GM19328 (cell line): ENCODE results near the gene ODAD3.
"Not testable (repeated sequence)": the region's sequence is repeated elsewhere in the genome, so short reads cannot be mapped to it uniquely, and the experiment has no call there.

Experiments used
- ATAC-seq: cut with Tn5 transposase; IDR thresholded peaks from one replicate; pipeline ENCODE4 v1.9.1; 2021; ENCODE audit warnings: mild to moderate bottlenecking, moderate library complexity; ENCODE audit not compliant: unreplicated experiment

ODAD3 gene

DNA sequence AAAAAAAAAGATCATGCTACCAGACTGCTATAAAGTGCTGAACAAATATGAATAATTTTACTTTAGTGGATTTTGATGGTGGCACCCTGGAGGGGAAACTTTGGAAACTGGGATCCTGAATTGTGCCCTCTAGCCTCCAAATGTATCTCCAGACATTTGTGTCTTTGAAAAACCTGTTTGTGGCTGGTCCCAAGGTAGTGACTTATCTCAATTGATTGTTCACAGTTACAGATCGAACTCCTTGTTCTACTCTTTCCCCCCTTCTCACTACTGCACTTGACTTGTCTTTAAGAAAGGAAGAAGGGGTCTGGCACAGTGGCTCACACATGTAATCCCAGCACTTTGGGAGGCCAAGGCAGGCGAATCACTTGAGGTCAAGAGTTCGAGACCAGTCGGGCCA, 26.3 kb downstream of the ODAD3 start:
- ATAC-seq = no peak

DNA sequence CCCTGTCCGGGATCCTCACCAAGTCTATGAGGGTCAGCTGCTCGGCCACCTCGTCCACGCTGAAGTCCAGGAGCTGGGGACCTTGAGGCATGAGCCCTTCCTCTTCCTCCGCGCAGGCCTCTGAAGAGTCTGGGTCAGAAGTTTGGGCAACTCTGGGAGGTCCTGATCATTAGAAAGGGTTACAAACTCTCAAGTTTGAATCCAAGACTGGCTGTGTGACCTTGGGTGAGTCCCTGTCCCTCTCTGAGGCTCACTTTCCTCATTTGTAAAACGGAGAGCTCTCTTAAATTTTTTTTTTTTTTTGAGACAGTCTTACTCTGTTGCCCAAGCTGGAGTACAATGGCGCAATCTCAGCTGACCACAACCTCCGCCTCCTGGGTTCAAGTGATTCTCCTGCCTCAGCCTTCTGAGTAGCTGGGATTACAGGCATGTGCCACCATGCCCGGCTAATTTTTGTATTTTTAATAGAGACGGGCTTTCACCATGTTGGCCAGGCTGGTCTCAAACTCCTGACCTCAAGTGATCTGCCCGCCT, 28.2 kb downstream of the ODAD3 start:
- not testable (repeated sequence) for ATAC-seq

DNA sequence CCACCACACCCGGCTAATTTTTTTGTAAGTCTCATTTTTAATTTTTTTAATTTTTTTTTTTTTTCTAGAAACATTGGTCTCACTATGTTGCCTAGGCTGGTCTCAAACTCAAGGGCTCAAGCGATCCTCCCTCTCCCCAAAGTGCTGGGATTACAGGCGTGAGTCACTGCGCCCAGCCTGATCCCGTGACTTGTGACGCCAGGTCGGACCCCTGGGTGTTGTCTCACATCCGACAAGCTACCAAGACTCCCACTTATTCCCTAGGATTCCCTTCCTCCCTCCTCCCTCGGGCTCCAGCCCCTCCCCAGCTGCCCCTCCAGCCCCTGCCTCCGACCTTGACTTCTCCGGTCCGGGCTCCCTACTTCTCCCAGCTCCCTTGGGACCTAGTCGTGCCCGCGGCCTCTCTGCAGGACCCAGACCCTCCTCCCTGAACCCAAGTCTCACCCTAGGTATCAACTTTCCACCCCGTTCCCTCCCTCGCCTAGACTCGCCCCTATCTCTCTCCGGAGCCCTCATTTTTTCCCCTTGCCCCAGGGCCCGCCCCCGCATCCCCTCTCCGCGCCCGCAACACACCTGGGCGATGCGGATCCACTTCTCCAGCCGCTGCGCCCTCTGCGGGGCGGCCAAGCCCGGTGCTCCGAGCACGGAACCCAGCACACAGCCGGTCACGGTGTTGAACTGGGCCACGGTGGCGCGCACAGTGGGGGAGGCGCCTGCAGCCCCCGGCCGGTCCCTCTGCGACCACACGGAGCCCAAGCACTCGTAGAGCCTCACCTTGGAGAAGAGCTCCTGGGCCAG, 28.9 kb downstream of the ODAD3 start:
- no peak for ATAC-seq

DNA sequence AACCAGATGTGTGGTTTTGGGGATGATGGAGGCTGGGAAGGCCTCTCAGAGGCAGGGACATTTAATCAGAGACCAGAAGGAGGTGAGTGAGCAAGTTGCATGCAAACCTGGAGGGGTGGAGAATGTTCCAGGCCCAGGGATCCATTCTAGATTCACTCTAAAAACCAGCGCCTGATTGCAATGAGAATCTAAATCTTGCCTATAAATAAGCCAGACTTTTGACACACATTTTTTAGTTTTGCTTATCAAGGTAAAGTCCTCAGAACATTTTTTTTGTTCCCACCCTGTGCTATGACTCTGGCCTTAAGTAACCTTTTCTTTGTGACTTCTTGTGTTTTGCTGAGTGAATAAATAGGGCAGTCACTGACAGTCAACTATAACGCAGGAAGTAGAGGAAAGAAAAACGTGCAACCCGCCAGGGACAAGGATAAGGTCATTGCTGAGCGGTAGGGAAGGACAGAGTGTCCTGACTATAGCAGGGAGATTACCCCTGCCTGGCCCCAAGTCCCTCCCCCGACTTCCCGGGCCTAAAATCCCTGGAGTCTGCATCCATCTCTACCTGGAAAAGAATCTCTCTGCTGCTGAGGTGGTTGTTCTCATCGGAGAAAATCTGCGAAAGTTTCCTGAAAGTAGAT, 30.2 kb downstream of the ODAD3 start:
- ATAC-seq = no peak

DNA sequence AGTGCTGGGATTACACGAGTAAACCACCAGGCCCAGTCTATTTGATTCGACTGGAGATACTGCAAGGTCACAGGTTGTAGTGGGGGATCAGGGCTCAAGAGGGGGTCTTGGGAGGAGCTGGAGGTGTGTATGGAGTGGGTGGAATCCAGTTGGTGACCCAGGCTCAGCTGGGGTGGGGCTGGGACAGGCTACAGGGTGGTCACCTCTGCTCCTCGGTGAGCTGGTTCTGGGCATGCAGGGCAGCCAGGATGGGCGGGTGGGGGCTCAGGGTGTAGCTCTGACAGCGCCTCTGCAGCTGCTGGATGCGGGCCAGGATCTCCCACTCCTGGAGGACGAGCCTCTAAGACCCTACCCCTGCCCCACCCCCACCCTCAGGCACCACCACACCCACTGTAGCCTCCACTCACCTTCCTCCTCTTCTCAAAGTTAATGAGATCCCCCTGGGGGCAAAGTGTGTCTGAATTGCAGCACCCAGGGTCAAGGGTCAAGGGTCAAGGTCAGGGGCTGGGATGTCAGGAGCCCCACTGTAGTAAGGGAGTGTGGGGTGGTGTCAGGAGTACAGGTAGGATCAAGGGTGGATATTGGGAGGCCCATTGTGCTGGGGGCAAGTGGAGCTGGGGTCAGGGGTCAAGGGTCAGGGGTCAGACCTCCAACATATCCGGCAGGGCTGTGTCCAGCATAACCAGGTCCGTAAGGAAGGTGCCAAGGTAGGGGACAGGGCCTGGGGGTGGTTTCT, 32.9 kb downstream of the ODAD3 start:
- ATAC-seq = no peak

DNA sequence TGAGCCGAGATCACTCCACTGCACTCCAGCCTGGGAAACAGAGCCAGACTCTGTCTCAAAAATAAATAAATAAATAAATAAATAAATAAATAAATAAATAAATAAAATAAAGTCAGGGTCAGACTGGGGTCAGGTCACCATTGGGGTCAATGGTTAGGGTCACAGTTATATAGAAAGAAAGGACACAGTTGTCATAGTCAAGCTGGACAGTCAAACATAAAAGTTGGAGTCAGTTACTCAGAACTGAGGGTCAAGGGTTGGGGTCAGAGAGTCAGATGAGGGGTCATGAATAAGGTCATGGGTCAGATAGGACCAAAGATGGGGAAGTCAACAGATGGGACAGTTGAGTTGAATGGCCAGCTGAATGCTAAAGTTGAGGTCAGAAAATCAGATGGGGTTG, 34.1 kb downstream of the ODAD3 start:
- no peak for ATAC-seq

DNA sequence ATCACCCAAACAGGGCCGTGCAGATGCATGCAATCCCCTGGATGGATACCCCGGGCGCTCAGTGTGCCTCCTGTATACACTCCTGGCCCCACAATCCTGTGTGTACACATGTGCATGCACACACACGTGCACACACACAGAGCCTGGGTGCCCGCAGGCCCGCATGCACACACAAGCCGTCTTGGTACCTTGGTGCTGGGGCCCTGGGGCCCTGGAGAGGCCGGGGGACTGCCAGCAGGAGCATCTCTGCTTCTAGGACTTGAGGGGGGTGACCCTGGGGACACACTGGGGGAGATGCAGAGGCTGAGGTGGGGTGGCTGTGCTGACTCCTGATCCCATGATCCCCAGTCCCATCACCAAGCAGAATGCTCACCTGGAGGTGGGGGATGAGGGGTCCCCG, 35.3 kb downstream of the ODAD3 start:
- ATAC-seq = no peak

DNA sequence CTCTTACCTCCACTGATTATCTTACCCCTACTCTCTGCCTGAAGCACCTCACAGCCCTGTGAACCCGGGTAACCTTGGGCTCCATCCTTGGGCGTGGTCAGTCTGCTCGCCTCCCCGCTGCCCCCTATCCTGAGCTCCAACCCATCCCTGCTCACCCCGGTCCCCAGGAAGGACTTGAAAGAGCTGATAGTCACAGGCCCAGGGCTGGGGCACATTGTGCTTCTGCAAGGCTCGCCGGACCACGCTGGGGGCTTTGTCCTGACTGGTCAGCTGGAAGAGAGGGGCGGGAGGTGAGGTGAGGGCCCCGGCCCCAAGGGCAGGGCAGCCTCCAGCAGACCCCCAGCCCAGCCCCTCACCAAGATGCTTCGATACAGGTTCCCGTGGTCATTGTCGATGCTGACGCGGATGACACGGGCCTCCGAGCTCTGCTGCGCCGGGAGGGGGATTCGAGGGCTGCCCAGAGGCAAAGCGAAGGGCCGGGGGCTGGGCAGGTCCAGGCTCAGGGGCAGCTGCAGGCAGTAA, 37.8 kb downstream of the ODAD3 start:
- ATAC-seq = no peak

DNA sequence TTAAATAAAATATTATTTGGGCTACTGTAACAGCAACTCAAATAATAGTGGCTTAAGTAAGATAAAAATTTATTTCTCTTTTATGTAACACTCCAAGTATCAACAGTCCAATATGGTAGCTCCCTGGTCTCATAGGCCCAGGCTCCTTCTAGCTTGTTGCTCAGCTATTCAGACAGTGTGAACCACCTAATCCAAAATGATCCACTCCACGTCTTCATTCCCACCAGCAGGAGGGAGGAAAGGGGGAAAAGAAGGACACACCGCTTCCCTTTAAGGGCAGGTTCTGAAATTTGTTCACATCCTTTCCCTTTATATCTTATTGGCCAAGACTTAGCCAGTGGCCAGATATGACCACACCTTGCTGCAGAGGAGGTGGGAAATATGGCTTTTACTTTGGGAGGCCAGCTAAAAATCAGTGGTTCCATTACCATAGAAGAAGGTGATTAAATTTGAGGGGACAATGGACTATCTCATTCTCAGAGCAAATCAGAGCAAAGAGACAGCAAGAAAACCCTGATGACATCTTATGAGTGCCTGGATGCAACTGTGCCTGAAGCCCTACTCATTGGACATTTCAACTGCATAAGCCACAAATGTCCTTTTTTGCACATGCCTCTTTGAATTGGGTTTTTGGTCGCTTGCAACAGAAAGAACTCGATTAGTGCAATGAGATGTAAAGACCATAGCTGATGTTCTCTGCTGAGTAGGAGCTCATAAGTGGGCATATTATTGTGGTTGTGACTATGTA, 43.8 kb downstream of the ODAD3 start:
- ATAC-seq = no peak

DNA sequence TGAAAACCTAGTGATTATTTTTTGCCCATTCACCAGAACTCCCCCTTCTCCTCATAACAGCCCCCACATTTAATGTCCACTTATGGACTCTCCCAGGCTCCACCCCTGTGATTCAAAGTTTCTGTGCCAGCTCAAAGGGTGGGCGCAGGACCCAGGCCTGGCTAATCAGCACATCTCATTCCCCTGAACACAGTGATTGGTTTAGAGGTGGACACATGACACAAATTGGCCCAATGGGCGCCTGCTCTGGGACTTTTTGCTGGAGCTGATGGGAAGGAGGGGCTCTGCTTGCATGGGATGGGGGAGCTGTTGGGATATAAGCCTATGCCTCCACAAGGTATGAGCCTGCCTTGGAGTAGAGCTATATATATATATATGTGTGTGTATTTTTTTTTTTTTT, 44.6 kb downstream of the ODAD3 start:
- no peak for ATAC-seq

DNA sequence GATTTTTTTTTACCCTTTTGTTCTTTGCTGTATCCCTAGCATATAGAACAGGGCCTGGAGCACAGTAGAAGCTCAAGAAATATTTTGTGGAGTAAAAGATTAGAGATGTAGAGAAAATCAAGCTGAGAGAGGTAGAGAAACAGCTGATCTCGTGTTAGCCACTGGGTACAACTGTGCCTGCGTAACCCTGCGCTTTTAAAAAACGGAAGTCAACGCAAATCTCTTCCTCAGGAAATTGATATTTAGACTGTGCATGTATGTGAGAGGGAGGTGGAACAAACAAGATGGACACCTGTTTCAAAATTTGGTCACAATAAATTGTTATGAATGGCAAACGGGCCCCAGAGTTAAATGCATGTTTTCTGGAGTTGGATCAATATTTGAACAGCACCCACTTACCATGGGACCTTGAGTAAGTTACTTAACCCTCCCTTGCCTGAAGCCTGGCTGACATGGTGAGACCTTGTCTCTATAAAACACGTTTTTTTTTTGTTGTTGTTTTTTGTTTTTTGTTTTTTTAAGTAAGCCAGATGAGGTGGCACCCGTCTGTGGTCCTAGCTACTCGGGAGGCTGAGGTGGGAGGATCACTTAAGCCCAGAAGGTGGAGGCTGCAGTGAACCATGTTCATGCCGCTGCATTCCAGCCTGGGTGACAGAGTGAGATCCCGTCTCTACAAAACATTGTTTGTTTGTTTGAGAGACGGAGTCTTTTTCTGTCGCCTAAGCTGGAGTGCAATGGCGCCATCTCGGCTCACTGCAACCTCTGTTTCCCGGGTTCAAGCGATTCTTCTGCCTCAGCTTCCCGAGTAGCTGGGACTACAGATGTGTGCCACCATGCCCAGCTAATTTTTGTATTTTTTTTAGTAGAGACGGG, 47.5 kb downstream of the ODAD3 start:
- no peak for ATAC-seq

DNA sequence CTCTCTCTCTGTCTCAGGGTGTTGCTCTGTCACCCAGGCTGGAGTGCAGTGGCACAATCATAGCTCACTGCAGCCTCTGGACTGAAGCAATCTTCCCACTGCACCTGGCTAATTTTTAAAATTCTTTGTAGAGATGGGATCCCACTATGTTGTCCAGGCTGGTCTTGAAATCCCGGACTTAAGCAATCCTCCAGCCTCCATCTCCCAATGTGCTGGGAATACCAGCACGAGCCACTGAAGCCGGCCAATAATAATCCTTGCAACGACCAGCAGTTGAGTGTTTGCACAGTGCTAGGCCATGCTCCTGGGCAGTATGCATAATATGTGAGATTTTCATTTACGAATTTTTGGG, 50.2 kb downstream of the ODAD3 start:
- ATAC-seq = no peak

DNA sequence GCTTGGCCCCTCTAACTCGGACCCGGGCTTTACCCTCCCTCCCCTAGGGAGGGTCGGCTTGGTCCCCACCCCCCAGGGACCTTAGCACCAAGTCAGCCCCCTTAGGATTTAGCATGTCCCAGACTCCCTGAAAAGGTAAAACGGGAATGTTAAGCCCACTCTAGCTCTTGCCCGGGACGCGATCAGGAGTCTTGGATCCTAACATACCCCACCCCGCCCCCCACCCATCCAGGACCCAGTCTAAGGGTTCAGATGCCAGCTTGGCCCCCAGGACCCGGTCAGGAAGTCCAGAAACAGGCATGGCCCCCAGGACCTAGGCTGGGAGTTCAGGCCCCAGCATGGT, 51.2 kb downstream of the ODAD3 start:
- no peak for ATAC-seq

DNA sequence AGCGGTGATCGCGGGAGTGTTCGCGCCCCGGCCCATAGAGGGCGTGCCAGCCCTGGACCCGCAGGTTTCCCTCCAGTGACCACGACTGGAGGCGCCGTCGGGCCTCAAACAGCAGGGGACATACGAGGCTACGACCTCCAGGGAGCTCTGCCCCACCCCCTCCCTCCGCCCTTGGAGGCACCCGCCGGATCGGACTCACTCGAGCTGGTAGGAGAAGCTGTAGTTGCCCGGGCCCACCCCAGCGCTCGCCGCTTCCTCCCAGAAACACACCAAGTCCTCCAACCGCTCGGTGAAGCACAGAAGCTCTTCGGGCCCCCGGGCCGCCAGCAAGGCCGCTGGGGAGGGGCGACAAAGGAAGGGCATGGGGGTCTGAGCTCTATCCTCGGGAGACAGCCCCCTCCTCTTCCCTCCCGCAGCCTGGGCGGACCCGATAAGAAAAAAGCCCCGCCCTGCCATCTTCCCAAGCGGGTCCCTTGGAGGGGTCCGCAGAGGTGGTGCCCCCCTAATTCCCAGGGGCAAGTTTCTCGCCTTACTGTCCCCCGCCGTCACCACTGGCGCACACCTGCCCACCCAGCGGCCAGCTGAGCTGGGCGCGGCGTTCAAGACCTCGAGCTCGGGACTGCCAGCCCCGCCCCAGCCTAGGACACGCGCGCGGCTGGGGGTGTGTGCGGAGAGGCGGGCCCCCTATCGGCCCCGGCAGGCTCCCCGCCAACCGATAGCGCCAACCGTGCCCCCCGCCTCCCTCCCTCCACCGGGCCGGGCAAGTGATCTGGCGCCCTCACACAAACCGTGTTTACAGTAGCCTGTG, 51.8 kb downstream of the ODAD3 start:
- ATAC-seq = no peak

DNA sequence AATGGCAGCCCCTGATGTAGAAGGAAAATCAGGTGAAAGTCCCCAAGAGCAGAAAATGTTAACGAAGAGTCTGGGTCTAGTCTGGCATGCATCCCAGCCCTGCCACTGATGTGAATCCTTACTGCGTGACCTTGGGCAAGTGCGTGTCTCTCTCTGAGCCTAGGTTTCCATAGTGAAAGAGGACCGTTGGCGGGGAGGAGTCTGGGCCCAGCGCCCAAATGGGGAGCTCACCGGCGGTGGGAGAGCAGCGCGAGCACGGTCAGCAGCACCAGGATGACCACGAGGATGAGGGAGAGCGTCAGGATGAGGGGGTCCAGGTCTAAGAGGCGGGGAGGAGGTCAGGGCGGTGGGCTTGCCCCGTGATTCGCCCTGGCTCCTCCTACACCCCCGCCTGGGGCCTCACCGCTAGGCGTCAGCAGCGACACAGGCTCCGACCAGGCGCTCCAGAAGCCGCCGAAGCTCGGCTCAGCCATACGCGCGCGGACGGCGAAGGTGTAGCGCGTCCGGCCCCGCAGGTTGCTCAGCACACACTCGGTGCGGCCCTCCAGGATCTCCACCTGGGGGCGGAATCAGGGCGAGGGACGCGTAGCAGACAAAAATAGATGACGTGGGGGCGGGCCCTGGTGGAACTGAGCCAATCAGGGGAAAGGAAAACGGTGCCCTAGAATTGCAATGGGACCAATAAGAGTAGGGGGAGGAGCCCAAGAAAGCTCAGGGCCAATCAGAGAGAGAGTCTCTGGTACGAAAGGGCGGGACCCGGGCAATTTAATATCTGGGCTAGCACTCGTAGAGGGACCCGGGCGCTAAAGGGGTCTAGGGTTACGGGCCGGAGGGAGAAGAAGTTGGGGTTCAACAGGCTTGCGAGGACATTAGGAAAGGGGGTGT, 54.0 kb downstream of the ODAD3 start:
- peak; percentile 73 for ATAC-seq

DNA sequence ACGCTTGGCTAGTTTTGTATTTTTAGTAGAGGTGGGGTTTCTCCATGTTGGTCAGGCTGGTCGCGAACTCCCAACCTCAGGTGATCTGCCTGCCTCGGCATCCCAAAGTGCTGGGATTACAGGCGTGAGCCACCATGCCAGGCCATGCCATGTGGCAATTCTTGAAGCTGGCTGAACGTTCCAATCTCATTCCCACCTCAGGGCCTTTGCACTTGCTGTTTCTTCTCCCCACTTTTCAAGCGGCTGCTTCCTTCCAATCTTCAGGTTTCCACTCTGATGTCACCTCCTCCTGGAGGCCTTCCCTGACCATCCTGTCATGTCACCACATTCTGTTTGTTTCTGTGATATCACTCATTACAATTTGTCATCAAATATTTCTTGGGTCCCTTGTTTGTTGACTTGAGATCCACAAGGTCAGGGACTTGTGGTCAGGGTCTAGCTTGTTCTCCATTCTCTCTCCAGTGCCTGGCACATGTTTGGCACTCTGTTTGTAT, 55.0 kb downstream of the ODAD3 start:
- ATAC-seq = no peak

DNA sequence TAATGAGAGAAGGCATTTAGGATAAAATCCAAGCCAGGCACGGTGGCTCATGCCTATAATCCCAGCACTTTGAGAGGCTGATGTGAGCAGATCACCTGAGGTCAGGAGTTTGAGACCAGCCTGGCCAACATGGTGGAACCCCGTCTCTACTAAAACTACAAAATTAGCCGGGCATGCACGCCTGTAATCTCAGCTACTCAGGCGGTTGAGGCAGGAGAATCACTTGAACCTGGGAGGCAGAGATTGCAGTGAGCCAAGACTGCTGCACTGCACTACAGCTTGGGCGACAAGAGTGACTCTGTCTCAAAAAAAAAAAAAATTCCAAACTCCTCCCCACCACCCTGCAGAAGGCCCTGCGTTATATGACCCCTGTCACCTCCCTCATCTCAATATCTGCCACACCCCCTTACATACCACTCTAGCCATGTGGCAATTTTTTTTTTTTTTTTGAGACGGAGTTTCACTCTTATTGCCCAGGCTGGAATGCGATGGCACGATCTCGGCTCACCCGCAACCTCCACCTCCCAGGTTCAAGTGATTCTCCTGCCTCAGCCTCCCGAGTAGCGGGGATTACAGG, 55.6 kb downstream of the ODAD3 start:
- not testable (repeated sequence) for ATAC-seq
